OCI-LY1 (cell line): ENCODE results near the gene CASP4.

Source experiments
- EZH2 ChIP-seq: fragments of 200-600 bp; sonication (generic), shearing (Covaris generic); IDR thresholded peaks from 2 replicates; pipeline ENCODE4 v1.8.0; 2017; ENCODE audit warnings: borderline replicate concordance, mixed run types, mild to moderate bottlenecking, antibody characterized with exemption, low read length, moderate library complexity, mixed read lengths
- TF ChIP-seq, protein P1 (sequence below): fragments of 200-600 bp; sonication (generic), shearing (Covaris generic); IDR thresholded peaks from 2 replicates; pipeline ENCODE4 v1.5.1; 2017; ENCODE audit warnings: mild to moderate bottlenecking, antibody characterized with exemption, low read length, moderate library complexity, mixed read lengths

DNA sequence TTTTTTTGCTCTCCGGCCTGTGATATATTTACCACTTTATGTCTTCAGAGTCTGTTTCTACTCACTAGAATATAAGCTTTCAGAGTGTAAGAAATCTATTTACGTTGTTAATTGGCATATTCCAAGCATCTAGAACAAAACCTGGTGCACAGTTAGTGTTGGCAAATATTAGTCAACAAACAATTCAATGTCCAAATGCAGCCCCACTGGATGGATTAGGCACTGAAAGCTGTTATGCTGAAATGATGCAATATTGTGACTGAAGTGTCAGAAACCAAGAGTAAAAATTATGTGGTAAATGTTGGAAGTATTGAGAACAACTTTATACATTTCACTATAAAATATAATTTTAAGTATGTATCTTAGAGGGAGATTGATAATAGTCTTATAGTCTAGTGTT, 24.8 kb downstream of the CASP4 start:
- TF ChIP-seq, protein P1, sequence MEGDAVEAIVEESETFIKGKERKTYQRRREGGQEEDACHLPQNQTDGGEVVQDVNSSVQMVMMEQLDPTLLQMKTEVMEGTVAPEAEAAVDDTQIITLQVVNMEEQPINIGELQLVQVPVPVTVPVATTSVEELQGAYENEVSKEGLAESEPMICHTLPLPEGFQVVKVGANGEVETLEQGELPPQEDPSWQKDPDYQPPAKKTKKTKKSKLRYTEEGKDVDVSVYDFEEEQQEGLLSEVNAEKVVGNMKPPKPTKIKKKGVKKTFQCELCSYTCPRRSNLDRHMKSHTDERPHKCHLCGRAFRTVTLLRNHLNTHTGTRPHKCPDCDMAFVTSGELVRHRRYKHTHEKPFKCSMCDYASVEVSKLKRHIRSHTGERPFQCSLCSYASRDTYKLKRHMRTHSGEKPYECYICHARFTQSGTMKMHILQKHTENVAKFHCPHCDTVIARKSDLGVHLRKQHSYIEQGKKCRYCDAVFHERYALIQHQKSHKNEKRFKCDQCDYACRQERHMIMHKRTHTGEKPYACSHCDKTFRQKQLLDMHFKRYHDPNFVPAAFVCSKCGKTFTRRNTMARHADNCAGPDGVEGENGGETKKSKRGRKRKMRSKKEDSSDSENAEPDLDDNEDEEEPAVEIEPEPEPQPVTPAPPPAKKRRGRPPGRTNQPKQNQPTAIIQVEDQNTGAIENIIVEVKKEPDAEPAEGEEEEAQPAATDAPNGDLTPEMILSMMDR, result no peak
- no peak for TF ChIP-seq EZH2
